ELF-1 (cell line): Measurements from ENCODE around the gene INPP5K.
"Not testable (repeated sequence)": the region's sequence is repeated elsewhere in the genome, so short reads cannot be mapped to it uniquely, and the experiment has no call there.

Source experiments
- DNase-seq: peaks from one replicate; pipeline ENCODE4 v3.0.0-alpha.2; 2016; ENCODE audit warnings: low read depth, low spot score

The INPP5K gene

GRCh38 chr17:1546292-1546922 lies 30.0 kb upstream of the INPP5K start:
- DNase-seq: no peak

GRCh38 chr17:1545618-1546017 lies 29.2 kb upstream of the INPP5K start:
- DNase-seq: no peak

- DNase-seq: no peak
Observed at GRCh38 chr17:1542316-1542715, 25.9 kb upstream of the INPP5K start.

GRCh38 chr17:1541367-1541904 lies 25.0 kb upstream of the INPP5K start:
- no peak for DNase-seq

- DNase-seq: no peak
Observed at GRCh38 chr17:1539811-1540210, 23.4 kb upstream of the INPP5K start.

GRCh38 chr17:1535737-1536136 lies 19.3 kb upstream of the INPP5K start:
- DNase-seq: no peak

GRCh38 chr17:1533661-1534325 lies 17.4 kb upstream of the INPP5K start:
- DNase-seq: no peak

GRCh38 chr17:1532836-1533602 lies 16.6 kb upstream of the INPP5K start:
- peak; percentile 60 for DNase-seq

- no peak for DNase-seq
Observed at GRCh38 chr17:1529863-1530262, 13.5 kb upstream of the INPP5K start.

GRCh38 chr17:1526876-1527275 lies 10.5 kb upstream of the INPP5K start:
- DNase-seq: not testable (repeated sequence)

GRCh38 chr17:1522626-1523025 lies 6.2 kb upstream of the INPP5K start:
- DNase-seq: no peak

- no peak for DNase-seq
Observed at GRCh38 chr17:1521086-1521640, 4.8 kb upstream of the INPP5K start.

- DNase-seq: no peak
Observed at GRCh38 chr17:1519678-1520077, 3.3 kb upstream of the INPP5K start.

GRCh38 chr17:1518410-1518809 lies 2.0 kb upstream of the INPP5K start:
- DNase-seq: no peak

GRCh38 chr17:1515640-1516387 lies 598 bp downstream of the INPP5K start:
- peak; percentile 87 for DNase-seq

GRCh38 chr17:1512351-1512750 lies 4.1 kb downstream of the INPP5K start:
- no peak for DNase-seq

- no peak for DNase-seq
Observed at GRCh38 chr17:1511756-1512321, 4.6 kb downstream of the INPP5K start.

GRCh38 chr17:1511290-1511689 lies 5.1 kb downstream of the INPP5K start:
- no peak for DNase-seq

- DNase-seq: no peak
Observed at GRCh38 chr17:1509290-1509881, 7.0 kb downstream of the INPP5K start.

GRCh38 chr17:1508709-1509108 lies 7.7 kb downstream of the INPP5K start:
- DNase-seq: not testable (repeated sequence)
